ENCODE measurements around the gene AAMDC.

DNA sequence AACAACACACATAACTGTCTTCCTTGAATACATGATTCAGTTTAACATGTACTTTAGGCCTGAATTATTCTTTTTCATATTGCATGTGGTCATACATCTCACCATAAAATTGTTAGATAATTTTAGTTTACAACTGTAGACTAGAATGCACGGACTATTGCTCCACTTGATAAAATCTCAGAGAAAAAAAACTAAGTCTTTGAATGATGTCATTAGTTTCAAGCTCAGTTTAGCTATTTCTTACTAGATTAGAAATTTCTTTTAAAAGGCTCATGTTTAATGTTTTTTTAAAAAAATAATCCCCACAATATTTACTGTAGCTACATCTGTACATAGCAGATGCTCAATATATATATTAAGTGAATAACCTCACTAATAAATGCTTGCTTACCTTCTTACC, 5.5 kb upstream of the AAMDC start:
- TF ChIP-seq, protein P1, sequence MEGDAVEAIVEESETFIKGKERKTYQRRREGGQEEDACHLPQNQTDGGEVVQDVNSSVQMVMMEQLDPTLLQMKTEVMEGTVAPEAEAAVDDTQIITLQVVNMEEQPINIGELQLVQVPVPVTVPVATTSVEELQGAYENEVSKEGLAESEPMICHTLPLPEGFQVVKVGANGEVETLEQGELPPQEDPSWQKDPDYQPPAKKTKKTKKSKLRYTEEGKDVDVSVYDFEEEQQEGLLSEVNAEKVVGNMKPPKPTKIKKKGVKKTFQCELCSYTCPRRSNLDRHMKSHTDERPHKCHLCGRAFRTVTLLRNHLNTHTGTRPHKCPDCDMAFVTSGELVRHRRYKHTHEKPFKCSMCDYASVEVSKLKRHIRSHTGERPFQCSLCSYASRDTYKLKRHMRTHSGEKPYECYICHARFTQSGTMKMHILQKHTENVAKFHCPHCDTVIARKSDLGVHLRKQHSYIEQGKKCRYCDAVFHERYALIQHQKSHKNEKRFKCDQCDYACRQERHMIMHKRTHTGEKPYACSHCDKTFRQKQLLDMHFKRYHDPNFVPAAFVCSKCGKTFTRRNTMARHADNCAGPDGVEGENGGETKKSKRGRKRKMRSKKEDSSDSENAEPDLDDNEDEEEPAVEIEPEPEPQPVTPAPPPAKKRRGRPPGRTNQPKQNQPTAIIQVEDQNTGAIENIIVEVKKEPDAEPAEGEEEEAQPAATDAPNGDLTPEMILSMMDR (IDR thresholded peaks at IDR 0.05) = no peak
- no peak for TF ChIP-seq EP300 (IDR thresholded peaks at IDR 0.05)
